ENCODE data around the gene CTBP2. TPM values are rescaled to one million over a fixed set of nuclear protein-coding genes. Genes with fewer than 3 reads are reported as not detected.

Gene CTBP2
- total and polyA plus RNA-seq, 10 of the 15 experiments (the other 5 are each of a cell fraction or from before 2014, with no cell fraction given) = 0.02 to 0.72 (median 0.06) TPM; not detected in 2

DNA sequence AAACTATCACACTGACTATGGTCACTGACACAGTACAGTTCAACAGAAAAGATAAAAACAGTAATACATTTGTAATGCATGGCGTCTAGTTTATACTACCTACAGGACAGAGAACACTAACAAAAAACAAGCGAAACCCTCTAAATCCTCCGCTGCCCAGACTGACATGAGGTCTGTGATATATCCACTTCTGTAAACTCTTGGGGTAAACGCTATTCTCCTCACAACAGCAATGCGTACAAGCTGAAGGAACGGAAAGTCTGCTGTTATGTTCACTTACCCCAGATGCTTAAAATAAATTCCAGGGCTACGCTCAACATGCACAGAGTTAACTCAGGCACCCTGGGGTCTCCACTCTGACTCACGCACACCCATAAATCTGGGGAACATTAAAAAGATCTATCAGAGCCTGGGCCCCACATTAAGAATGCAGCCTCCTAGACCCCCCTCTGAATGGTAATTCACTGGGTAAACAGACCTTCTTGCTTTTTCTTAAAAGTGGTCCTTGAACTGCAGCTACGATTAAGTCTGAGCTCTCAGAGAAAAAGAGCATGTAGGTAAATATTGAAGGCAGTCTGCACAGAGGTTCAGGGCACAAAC, 105.6 kb downstream of the CTBP2 start:
- WGBS (ENCODE audit: insufficient coverage, insufficient replicate concordance, low lambda C conversion rate, missing lambda C conversion rate) = 63% methylated on average over 9 of the region's 9 CpGs
- H3K79me2 ChIP-seq (ENCODE audit: control insufficient read depth, insufficient read depth, low read length) = no peaks in the 10 kb centered on the region

More for the DNA sequence above, 105.6 kb downstream of the CTBP2 start:
- POLR2A ChIA-PET = no interaction called here
- TF ChIP-seq BACH1 (IDR thresholded peaks at IDR 0.05; ENCODE audit: borderline replicate concordance) (no peak), HDGF (IDR thresholded peaks at IDR 0.05) (no peak), SIN3A (IDR thresholded peaks at IDR 0.05; ENCODE audit: low read depth, low read length) (no peak), ZSCAN29 (IDR thresholded peaks at IDR 0.05) (no peak), NR2F1 (conservative IDR thresholded peaks at IDR 0.05) (no peak), MYB (IDR thresholded peaks at IDR 0.05; ENCODE audit: borderline replicate concordance, low read depth, low read length) (no peak), ZNF274 (IDR thresholded peaks at IDR 0.05; ENCODE audit: insufficient read depth, insufficient read length) (no peak), SRF (IDR thresholded peaks at IDR 0.05; ENCODE audit: low read depth in 2 of 2, low read length in 2 of 2) (no peak), CHD4 (IDR thresholded peaks at IDR 0.05) (no peak), HDAC2 (IDR thresholded peaks at IDR 0.05) (no peak)
- TF ChIP-seq, protein P1, sequence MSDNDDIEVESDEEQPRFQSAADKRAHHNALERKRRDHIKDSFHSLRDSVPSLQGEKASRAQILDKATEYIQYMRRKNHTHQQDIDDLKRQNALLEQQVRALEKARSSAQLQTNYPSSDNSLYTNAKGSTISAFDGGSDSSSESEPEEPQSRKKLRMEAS (IDR thresholded peaks at IDR 0.05; ENCODE audit: low read depth, low read length) = no peak
- TF ChIP-seq, protein P2, sequence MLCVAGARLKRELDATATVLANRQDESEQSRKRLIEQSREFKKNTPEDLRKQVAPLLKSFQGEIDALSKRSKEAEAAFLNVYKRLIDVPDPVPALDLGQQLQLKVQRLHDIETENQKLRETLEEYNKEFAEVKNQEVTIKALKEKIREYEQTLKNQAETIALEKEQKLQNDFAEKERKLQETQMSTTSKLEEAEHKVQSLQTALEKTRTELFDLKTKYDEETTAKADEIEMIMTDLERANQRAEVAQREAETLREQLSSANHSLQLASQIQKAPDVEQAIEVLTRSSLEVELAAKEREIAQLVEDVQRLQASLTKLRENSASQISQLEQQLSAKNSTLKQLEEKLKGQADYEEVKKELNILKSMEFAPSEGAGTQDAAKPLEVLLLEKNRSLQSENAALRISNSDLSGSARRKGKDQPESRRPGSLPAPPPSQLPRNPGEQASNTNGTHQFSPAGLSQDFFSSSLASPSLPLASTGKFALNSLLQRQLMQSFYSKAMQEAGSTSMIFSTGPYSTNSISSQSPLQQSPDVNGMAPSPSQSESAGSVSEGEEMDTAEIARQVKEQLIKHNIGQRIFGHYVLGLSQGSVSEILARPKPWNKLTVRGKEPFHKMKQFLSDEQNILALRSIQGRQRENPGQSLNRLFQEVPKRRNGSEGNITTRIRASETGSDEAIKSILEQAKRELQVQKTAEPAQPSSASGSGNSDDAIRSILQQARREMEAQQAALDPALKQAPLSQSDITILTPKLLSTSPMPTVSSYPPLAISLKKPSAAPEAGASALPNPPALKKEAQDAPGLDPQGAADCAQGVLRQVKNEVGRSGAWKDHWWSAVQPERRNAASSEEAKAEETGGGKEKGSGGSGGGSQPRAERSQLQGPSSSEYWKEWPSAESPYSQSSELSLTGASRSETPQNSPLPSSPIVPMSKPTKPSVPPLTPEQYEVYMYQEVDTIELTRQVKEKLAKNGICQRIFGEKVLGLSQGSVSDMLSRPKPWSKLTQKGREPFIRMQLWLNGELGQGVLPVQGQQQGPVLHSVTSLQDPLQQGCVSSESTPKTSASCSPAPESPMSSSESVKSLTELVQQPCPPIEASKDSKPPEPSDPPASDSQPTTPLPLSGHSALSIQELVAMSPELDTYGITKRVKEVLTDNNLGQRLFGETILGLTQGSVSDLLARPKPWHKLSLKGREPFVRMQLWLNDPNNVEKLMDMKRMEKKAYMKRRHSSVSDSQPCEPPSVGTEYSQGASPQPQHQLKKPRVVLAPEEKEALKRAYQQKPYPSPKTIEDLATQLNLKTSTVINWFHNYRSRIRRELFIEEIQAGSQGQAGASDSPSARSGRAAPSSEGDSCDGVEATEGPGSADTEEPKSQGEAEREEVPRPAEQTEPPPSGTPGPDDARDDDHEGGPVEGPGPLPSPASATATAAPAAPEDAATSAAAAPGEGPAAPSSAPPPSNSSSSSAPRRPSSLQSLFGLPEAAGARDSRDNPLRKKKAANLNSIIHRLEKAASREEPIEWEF (IDR thresholded peaks at IDR 0.05; ENCODE audit: insufficient replicate concordance, low read depth, low read length) = no peak
- RAD21 ChIA-PET (ENCODE audit: unreplicated experiment) = no interaction called here
- no peak overlapping the region for H2AFZ ChIP-seq (ENCODE audit: control insufficient read depth, low read depth, low read length)
- no peak for ATAC-seq
- no peak overlapping the region for H3K27ac ChIP-seq (ENCODE audit: control insufficient read depth, insufficient read depth)
- H3K4me2 ChIP-seq (ENCODE audit: control insufficient read depth, insufficient read depth) = no peak overlapping the region
- CTCF ChIA-PET = no interaction called here
- peaks cover 10% of the 10 kb centered on the region; the same call in 1 of the 2 replicates for H3K4me1 ChIP-seq (ENCODE audit: control insufficient read depth, insufficient read depth, low read length)
- BruUV-seq (replicated peaks) = no TSS peak
- H3K4me3 ChIP-seq = no peak overlapping the region
- SMC1A ChIA-PET (ENCODE audit: uncharacterized antibody, unreplicated experiment) = interaction anchor here (1.2 kb wide), 1 partner anchor 11 kb away, joined by 3 read pairs; no protein-coding TSS in a partner anchor
- in situ Hi-C loops (cut with MboI) (no loop called here), intact Hi-C loops (cut with micrococcal nuclease; ENCODE audit: unreplicated experiment) (no loop called here)
- H3K27me3 ChIP-seq (replicated peaks in 1 of 2; ENCODE audit: control insufficient read depth in 2 of 2, insufficient read depth in 2 of 2, low read length in 1 of 2) = peaks cover 2 to 13% of the 10 kb centered on the region in 2 experiments
- H3K9ac ChIP-seq (ENCODE audit: control insufficient read depth, insufficient read depth, low read length) = no peak overlapping the region
- H4K20me1 ChIP-seq (ENCODE audit: control insufficient read depth, insufficient read depth) = no peaks in the 10 kb centered on the region
- no peak for DNase-seq (ENCODE audit: low read depth, low spot score)
- no peak for FAIRE-seq
- H3K36me3 ChIP-seq (ENCODE audit: control insufficient read depth in 2 of 2, insufficient read depth in 2 of 2, low read length in 1 of 2) = no peaks in the 10 kb centered on the region
- peaks cover 3% of the 10 kb centered on the region; the same call in 2 of the 3 replicates for H3K9me3 ChIP-seq (replicated peaks; ENCODE audit: control insufficient read depth, insufficient read depth, low read length)

Data from GM12878 (cell line).